Astrocyte (in vitro differentiated cells and primary cell): ENCODE measurements around the gene IFI44.

ENCODE experiments used
- EZH2 ChIP-seq: IDR thresholded peaks from 2 replicates; pipeline ENCODE4 v1.6.1; 2012; ENCODE audit warnings: mild to moderate bottlenecking, low read length, inconsistent platforms; ENCODE audit not compliant: insufficient read depth
- TF ChIP-seq, protein P1 (sequence below): IDR thresholded peaks from 2 replicates; pipeline ENCODE4 v1.5.1; 2011; ENCODE audit warnings: low read depth, mild to moderate bottlenecking, inconsistent platforms, low read length, moderate library complexity; ENCODE audit not compliant: insufficient read depth

DNA sequence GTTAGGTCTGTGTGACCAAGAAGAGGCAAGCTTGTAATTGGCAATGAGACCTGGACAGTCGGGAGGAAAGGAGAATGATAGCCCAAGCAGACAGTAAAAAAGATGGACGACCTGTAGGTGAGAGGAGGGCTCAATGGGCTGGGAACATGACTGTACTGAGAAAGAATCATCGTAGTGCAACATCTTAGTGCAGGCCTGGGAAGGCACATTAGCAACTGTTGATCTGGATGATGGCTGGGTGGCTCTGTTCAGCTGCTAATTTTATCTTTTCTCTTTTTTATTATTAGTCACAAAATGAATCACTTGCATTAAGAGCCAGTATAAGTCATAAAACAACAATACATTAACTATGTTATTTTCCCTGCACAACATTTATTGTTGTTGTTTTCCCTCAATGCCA, 32.9 kb downstream of the IFI44 start:
- TF ChIP-seq, protein P1, sequence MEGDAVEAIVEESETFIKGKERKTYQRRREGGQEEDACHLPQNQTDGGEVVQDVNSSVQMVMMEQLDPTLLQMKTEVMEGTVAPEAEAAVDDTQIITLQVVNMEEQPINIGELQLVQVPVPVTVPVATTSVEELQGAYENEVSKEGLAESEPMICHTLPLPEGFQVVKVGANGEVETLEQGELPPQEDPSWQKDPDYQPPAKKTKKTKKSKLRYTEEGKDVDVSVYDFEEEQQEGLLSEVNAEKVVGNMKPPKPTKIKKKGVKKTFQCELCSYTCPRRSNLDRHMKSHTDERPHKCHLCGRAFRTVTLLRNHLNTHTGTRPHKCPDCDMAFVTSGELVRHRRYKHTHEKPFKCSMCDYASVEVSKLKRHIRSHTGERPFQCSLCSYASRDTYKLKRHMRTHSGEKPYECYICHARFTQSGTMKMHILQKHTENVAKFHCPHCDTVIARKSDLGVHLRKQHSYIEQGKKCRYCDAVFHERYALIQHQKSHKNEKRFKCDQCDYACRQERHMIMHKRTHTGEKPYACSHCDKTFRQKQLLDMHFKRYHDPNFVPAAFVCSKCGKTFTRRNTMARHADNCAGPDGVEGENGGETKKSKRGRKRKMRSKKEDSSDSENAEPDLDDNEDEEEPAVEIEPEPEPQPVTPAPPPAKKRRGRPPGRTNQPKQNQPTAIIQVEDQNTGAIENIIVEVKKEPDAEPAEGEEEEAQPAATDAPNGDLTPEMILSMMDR: no peak
- no peak for TF ChIP-seq EZH2
